Activated CD8-positive, alpha-beta T cell treated with anti-CD3 and anti-CD28 coated beads for 36 hours (primary cell): ENCODE results near the gene ITSN2. TPM values are rescaled to one million over a fixed set of nuclear protein-coding genes. Genes with fewer than 3 reads are reported as not detected.

Experiments used
- ATAC-seq: fragments of 200-7000 bp; cut with Tn5 transposase; one replicate; pipeline ENCODE4 v1.10.0; 2021; ENCODE audit warnings: mild to moderate bottlenecking, moderate library complexity
- CTCF ChIA-PET: fragments of 350-600 bp; sonication (Branson Sonifier 250); formaldehyde crosslinking; loops from one replicate; lab custom pipeline; 2021; ENCODE audit warnings: antibody characterized with exemption; lab: Charles Lee
- POLR2A ChIA-PET: fragments of 350-600 bp; sonication (Branson Sonifier 250); formaldehyde crosslinking; loops from one replicate; lab custom pipeline; 2021; ENCODE audit warnings: antibody characterized with exemption; lab: Charles Lee
- DNase-seq: peaks from one replicate; pipeline ENCODE4 v3.0.0-alpha.2; 2020
- H3K27ac Mint-ChIP-seq: one replicate; pipeline ENCODE4 v1.8.0; 2021; ENCODE audit warnings: mild to moderate bottlenecking, mixed read lengths
- H3K27me3 Mint-ChIP-seq: one replicate; pipeline ENCODE4 v1.8.0; 2021; ENCODE audit warnings: mixed read lengths
- H3K36me3 Mint-ChIP-seq: one replicate; pipeline ENCODE4 v1.8.0; 2021; ENCODE audit warnings: low read depth, mixed read lengths
- H3K4me1 Mint-ChIP-seq: one replicate; pipeline ENCODE4 v1.8.0; 2021; ENCODE audit warnings: low read depth, mixed read lengths
- H3K4me3 Mint-ChIP-seq: one replicate; pipeline ENCODE4 v1.8.0; 2021; ENCODE audit warnings: mild to moderate bottlenecking, moderate library complexity, mixed read lengths
- H3K9me3 Mint-ChIP-seq: one replicate; pipeline ENCODE4 v1.8.0; 2021; ENCODE audit warnings: mixed read lengths
- CTCF ChIP-seq: fragments of 200-600 bp; IDR thresholded peaks from one replicate; pipeline ENCODE4 v1.8.0; 2022; ENCODE audit warnings: antibody characterized with exemption, mild to moderate bottlenecking
- intact Hi-C: fragments of 100-400 bp; cut with micrococcal nuclease; formaldehyde crosslinking; loops from one replicate; pipeline ENCODE4 v1.10.0; 2022
- total RNA-seq, 2 experiments: library from RNA; stranded (reverse); gene quantifications; one replicate each; pipeline ENCODE4 v1.2.3, GENCODE V29; 2021

ITSN2 gene
- total RNA-seq, 2 experiments from 2014 or later: 44.0 to 48.6 TPM

- ATAC-seq: no peak
- intact Hi-C loops: no loop called here
- H3K27me3 Mint-ChIP-seq: peaks cover 1% of the 10 kb centered on the region
Observed at GRCh38 chr2:24174851-24175277, 185.5 kb downstream of the ITSN2 start, which contains the start of gene FAM228A. Gene FAM228A (plus strand): TSS chr2:24175053. CDS start chr2:24175481, 428 bp downstream.

GRCh38 chr2:24169023-24169422 is 191.3 kb downstream of the ITSN2 start:
- intact Hi-C loops: no loop called here
- ChIA-PET POLR2A (no interaction called here), CTCF (interaction anchor here (0.7 kb wide), 1 partner anchor 85 kb away, joined by 3 read pairs; the partner anchor contains the start of gene TP53I3)
- DNase-seq: no peak
- H3K27me3 Mint-ChIP-seq: peaks cover 1% of the 10 kb centered on the region
- TF ChIP-seq CTCF: no peak
- H3K27ac Mint-ChIP-seq: no peak overlapping the region
- no peak overlapping the region for H3K4me3 Mint-ChIP-seq
- H3K4me1 Mint-ChIP-seq: no peaks in the 10 kb centered on the region
- H3K9me3 Mint-ChIP-seq: no peaks in the 10 kb centered on the region
- H3K36me3 Mint-ChIP-seq: no peaks in the 10 kb centered on the region
- no peak for ATAC-seq

More at GRCh38 chr2:24174851-24175277, 185.5 kb downstream of the ITSN2 start, which contains the start of gene FAM228A:
- no peak for DNase-seq
- TF ChIP-seq CTCF: no peak
- no peak within 1 kb of the TSS for H3K27ac Mint-ChIP-seq
- peaks cover 2% of the 10 kb centered on the region for H3K4me1 Mint-ChIP-seq
- H3K36me3 Mint-ChIP-seq: no peaks in the 10 kb centered on the region
- H3K4me3 Mint-ChIP-seq: no peak within 1 kb of the TSS
- ChIA-PET CTCF (no interaction called here), POLR2A (no interaction called here)
- H3K9me3 Mint-ChIP-seq: no peaks in the 10 kb centered on the region

- DNase-seq (peak; percentile 70), ATAC-seq (peak; percentile 91)
- POLR2A ChIA-PET: no interaction called here
- Mint-ChIP-seq H3K4me3 (no peak overlapping the region), H3K9me3 (no peaks in the 10 kb centered on the region), H3K27me3 (no peaks in the 10 kb centered on the region), H3K27ac (no peak overlapping the region), H3K36me3 (no peaks in the 10 kb centered on the region), H3K4me1 (no peaks in the 10 kb centered on the region)
- TF ChIP-seq CTCF: peak; percentile 91
- intact Hi-C loops: no loop called here
- CTCF ChIA-PET: interaction anchor here (0.6 to 3.2 kb wide), 16 partner anchors 9 to 368 kb away, joined by 3 to 21 read pairs (median 4); partner anchors contain the start of gene TP53I3
Observed at GRCh38 chr2:24164416-24164973, 195.8 kb downstream of the ITSN2 start.

GRCh38 chr2:24163601-24164000 is 196.7 kb downstream of the ITSN2 start:
- H3K9me3 Mint-ChIP-seq: no peaks in the 10 kb centered on the region
- TF ChIP-seq CTCF: no peak
- ChIA-PET POLR2A (interaction anchor here (0.9 kb wide), 1 partner anchor 19 kb away, joined by 3 read pairs; no protein-coding TSS in a partner anchor), CTCF (interaction anchor here (0.6 to 3.2 kb wide), 16 partner anchors 10 to 367 kb away, joined by 3 to 21 read pairs (median 4); partner anchors contain the start of gene TP53I3)
- intact Hi-C loops: no loop called here
- no peaks in the 10 kb centered on the region for H3K36me3 Mint-ChIP-seq
- no peaks in the 10 kb centered on the region for H3K4me1 Mint-ChIP-seq
- H3K27me3 Mint-ChIP-seq: no peaks in the 10 kb centered on the region
- no peak overlapping the region for H3K4me3 Mint-ChIP-seq
- H3K27ac Mint-ChIP-seq: no peak overlapping the region
- ATAC-seq (no peak), DNase-seq (no peak)

- Mint-ChIP-seq H3K9me3 (no peaks in the 10 kb centered on the region), H3K4me3 (no peak overlapping the region), H3K36me3 (no peaks in the 10 kb centered on the region), H3K27me3 (no peaks in the 10 kb centered on the region), H3K4me1 (no peaks in the 10 kb centered on the region), H3K27ac (no peak overlapping the region)
- intact Hi-C loops: no loop called here
- DNase-seq: no peak
- POLR2A ChIA-PET: interaction anchor here (0.9 kb wide), 1 partner anchor 19 kb away, joined by 3 read pairs; no protein-coding TSS in a partner anchor
- no peak for TF ChIP-seq CTCF
- CTCF ChIA-PET: interaction anchor here (1.0 to 3.2 kb wide), 8 partner anchors 10 to 339 kb away, joined by 3 to 21 read pairs (median 5); partner anchors contain the start of gene TP53I3
- no peak for ATAC-seq
Observed at GRCh38 chr2:24163186-24163585, 197.2 kb downstream of the ITSN2 start.
